SH-SY5Y (cell line): Measurements from ENCODE around the gene TMEM144.

Experiments
- GATA2 ChIP-seq: IDR thresholded peaks from 2 replicates; pipeline ENCODE4 v1.6.1; 2011; ENCODE audit warnings: mild to moderate bottlenecking, low read depth, low read length
- GATA3 ChIP-seq: IDR thresholded peaks from 2 replicates; pipeline ENCODE4 v1.6.1; 2011; ENCODE audit warnings: low read depth, mild to moderate bottlenecking, low read length, moderate library complexity

DNA sequence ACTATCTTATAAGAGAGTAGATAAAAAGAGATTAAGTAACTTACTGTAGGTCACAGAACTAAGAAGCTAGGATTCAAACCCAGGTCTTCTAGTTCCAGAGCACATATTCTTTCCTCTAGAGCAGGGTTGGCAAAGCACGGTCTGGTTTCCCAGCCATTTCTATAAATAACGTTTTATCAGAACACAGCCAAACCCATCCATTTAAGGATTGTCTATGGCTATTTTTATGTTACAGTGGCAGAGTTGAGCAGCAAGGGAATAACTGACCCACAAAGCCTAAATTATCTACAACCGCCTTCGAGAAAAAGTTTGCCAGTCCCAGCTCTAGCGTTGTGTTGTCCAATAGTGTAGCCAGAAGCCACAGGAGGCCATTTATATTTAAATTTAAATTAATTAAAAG lies 7.5 kb downstream of the TMEM144 start:
- TF ChIP-seq GATA3 (no peak), GATA2 (no peak)
